Measurements from ENCODE around the gene TCEA2. TPM values are rescaled to one million over a fixed set of nuclear protein-coding genes. Genes with fewer than 3 reads are reported as not detected.

The TCEA2 gene
- total and polyA plus RNA-seq, 2 donors (not counting 1 experiment from before 2014, with no cell fraction given): 58.1 to 63.9 TPM

DNA sequence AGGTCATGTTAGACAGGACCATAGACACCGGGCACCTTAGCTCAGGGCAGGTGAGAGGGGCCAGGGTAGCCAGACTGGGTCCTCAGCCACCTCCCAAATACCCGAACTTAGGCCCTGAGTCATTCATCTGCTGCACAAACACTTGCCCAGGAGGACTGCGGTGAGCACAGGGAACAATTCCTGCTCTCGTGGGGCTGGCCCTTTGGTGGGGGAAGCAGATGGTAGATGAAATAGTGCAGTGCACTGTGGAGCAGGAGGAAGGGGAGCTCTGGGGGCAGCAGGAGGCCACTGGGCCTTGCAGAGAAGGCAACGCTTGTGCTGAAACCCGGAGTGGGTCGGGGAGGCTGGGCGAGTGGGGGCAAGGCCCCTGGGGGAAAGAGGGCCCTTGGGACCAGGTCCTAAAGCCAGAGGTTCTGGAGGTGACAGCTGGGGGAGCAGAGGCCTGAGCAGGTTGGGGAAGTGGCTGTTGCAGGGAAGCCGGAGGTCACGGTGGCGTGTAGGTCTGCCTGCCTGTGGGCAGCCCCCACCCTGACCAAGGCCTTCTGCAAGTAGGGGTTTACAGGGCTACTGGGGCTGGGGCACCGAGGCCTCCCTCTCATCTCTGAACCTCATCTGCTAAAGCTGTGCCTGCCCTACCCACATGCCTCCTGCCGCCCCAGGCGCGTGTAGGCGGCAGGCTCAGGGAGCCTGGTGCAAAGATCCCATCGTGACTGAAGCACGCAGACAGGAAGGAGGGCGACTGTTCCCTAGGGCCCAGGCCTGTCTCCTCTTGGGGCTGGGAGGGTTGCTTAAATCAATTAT is 49.0 kb downstream of the TCEA2 start:
- Histone ChIP-seq H3K4me3 (ENCODE audit: control extremely low read depth in 1 of 5, extremely low read depth in 1 of 5, insufficient read depth in 1 of 5, low read depth in 2 of 5, low read length in 4 of 5) (no peak overlapping the region), H3K9me3 (ENCODE audit: control extremely low read depth in 1 of 3, control insufficient read depth in 2 of 3, insufficient read depth in 1 of 3, low read length in 2 of 3) (no peaks in the 10 kb centered on the region), H3K27ac (ENCODE audit: low read length in 2 of 2) (no peak overlapping the region), H4K20me1 (ENCODE audit: control insufficient read depth, insufficient read depth, low read length, poor library complexity, severe bottlenecking) (no peaks in the 10 kb centered on the region), H3K79me2 (ENCODE audit: control insufficient read depth, insufficient read depth, low read length) (no peaks in the 10 kb centered on the region), H3K9ac (ENCODE audit: low read length) (no peak overlapping the region), H3K4me2 (replicated peaks; ENCODE audit: low read depth, low read length, poor library complexity, severe bottlenecking) (peak overlapping the region; percentile 5), H3K4me1 (ENCODE audit: control insufficient read depth in 2 of 2, insufficient read depth in 2 of 2, low read length in 2 of 2) (peaks cover 19 to 38% of the 10 kb centered on the region in 2 donors), H3K36me3 (replicated peaks in 1 of 2; ENCODE audit: control extremely low read depth in 1 of 2, control insufficient read depth in 1 of 2, extremely low read depth in 1 of 2, insufficient read depth in 2 of 2, low read length in 1 of 2) (no peaks in the 10 kb centered on the region), H2AFZ (ENCODE audit: insufficient read depth, low read depth, low read length, poor library complexity, severe bottlenecking) (peak overlapping the region; percentile 33), H3K27me3 (replicated peaks in 1 of 4; ENCODE audit: control extremely low read depth in 1 of 4, control insufficient read depth in 3 of 4, insufficient read depth in 4 of 4, low read length in 3 of 4) (peaks cover 0 to 3% (median 0%) of the 10 kb centered on the region in 4 experiments)
- no peak overlapping the region for H3K4me3 Mint-ChIP-seq
- DNase-seq (no peak), ATAC-seq (ENCODE audit: low read depth) (no peak)
- intact Hi-C loops (cut with micrococcal nuclease): no loop called here
- TF ChIP-seq CTCF (IDR thresholded peaks at IDR 0.05) (no peak), EZH2 (IDR thresholded peaks at IDR 0.05; ENCODE audit: borderline replicate concordance, insufficient read depth, low read depth, low read length, poor library complexity, severe bottlenecking) (no peak)
- no peaks in the 10 kb centered on the region for H3K9me3 Mint-ChIP-seq (ENCODE audit: insufficient read depth)
- ChIA-PET POLR2A (no interaction called here), CTCF (interaction anchor here (1.6 kb wide), 1 partner anchor 10 kb away, joined by 4 read pairs; no protein-coding TSS in a partner anchor)
- no peak overlapping the region for H3K27ac Mint-ChIP-seq
- peaks cover 31% of the 10 kb centered on the region for H3K4me1 Mint-ChIP-seq
- H3K27me3 Mint-ChIP-seq: no peaks in the 10 kb centered on the region
- 17% methylated on average over 18 of the region's 19 CpGs for WGBS (ENCODE audit: insufficient coverage)

Data from B cell (primary cell).